ENCODE measurements around the gene CRISPLD2. TPM values are rescaled to one million over a fixed set of nuclear protein-coding genes. Genes with fewer than 3 reads are reported as not detected.

CRISPLD2 gene
- polyA plus RNA-seq, 3 donors: 9.9 to 158 (median 77.0) TPM

DNA sequence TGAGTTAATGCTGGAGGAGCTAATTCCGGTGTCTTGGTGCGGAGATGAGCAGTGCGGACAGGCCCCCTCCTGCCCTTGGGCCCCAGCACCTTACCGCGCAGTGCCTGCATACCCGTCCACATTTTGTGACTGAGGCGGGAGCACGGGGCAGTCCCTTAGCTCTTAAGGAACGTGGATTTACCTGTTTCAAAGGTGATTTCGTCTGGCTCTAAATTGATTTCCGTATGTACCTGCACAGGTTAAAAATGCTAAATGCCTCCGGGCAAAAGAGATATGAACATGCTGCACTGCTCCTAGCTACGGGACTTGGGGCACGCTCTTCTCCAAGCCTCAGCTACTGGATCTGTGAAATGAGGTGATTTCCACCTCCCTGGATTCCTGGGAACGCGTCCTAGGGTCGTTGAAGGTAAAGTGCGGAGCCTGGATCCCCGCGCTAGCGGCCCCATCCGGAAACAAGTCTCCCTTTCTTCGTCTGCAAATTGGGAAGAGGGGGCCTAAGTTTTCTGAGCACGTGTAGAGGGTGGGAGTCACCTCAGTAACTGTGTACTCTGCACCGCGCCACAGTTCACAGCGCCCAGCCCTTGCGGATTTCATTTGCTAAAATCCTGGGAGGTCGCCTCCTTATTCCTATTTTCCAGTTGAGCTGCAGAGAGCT, 669 bp upstream of the CRISPLD2 start:
- no peak overlapping the region for H3K27ac ChIP-seq (ENCODE audit: low read depth, low read length)
- WGBS, 3 donors: 41 to 62% (median 59%) methylated on average over 29 of the region's 29 CpGs

DNA sequence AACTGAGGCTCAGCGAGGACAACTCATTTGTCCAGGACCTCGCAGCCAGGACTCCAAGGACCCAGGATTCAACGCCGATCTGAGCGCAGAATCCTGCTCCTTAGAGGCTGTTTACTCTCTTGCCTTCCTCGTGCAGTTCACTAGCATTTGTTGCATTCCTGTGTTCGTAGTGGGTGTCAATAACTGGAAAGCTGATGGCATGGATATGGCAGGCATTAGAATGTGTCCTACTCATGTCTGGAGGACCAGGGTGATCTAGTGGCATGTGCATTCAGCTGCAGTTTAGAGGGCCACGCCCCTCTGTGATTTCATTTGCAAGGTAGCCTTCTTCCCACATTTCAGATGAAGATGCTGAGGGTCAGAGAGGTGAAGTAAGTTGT, 510 bp downstream of the CRISPLD2 start:
- no peak overlapping the region for H3K27ac ChIP-seq (ENCODE audit: low read depth, low read length)
- WGBS, 3 donors: 35 to 55% (median 52%) methylated on average over 8 of the region's 8 CpGs

DNA sequence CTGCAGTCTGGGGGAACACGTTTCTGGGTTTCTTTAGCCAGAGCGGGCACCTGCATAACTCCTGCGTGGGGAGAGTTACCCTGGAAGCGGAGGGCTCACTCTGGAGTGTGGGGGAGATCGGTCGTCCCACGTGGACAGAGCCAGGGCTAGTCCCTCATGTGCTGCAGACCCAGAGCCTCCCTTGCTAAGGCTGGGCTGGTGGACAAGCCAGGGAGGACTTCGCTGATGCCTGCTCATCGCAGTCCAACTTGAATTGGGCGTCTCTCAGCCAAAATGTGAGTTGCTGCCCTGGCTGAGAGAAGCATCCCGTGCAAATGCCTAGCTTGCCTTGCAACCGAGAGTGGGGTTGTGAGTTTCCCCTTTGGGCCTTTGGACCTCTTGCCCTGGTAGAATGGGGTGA, 986 bp downstream of the CRISPLD2 start:
- H3K27ac ChIP-seq (ENCODE audit: low read depth, low read length): no peak overlapping the region
- WGBS, 3 donors: 53 to 59% (median 57%) methylated on average over 12 of the region's 12 CpGs

DNA sequence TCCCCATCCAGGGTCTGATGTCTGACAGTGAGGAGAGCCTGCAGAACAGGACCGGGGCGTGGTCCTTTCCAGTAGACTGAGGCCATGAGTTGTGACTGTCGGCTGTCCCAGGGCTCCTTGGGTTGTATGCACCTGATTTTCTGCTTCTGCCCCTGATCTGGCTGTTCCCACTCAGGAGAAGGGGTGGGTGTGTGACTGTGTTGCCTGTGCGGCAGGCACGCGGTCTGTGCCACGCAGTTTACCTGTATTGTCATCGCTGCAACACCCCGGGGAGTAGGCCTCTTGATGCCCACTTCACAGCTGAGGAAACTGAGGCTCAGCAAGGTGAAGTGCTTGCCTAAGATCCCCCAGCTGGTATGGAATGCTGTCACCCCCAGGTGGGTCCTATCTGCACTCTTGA, 1.4 kb downstream of the CRISPLD2 start:
- H3K27ac ChIP-seq (ENCODE audit: low read depth, low read length): no peak overlapping the region
- WGBS, 3 donors: 82 to 88% (median 87%) methylated on average over 9 of the region's 9 CpGs

DNA sequence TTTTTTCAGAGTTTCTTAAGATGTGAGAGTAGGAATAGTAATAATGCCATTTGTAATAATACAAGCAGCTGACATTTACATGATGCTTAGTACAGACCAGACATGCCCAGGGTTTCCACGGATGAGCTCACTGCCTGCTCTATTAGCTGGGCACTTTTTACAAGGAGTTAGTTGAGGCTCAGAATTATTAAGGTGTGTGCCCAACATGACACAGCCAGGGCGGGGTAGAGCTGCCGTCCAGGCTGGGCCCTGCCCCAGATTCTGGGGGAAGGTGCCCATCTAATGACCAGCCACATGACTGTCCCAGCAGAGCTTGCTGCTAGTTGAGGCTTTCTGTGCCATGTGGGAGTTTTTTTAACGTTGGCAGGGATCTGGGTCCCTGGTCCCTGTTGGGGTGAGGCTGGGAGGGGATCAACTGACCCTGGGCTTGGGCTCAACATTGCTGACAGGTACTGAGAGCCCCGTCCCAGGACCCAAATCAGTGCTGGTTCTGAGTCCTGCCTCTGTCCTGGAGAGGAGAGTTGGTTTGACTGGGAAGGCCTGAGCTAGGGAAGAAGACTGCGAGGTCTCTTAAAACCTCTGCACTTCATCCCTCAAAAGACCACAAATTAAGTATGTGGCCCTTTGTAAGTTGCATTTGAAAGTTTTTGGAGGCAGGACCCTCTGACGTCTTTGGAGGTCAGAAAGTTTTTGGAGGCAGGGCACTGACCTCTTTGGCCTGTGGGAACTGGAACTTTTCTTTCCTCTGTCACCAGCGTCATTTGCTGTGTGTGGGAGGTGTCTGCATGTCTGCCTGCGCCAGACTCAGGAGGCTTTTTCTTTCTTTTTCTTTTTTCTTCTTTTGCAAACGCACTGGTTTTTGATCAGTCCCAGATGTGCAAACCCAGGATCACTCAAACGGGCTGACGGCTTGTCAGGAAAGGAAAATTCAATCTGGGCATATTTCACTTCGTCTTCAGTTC, 2.2 kb downstream of the CRISPLD2 start:
- no peak overlapping the region for H3K27ac ChIP-seq (ENCODE audit: low read depth, low read length)
- WGBS, 3 donors: 56 to 67% (median 63%) methylated on average over 13 of the region's 13 CpGs

DNA sequence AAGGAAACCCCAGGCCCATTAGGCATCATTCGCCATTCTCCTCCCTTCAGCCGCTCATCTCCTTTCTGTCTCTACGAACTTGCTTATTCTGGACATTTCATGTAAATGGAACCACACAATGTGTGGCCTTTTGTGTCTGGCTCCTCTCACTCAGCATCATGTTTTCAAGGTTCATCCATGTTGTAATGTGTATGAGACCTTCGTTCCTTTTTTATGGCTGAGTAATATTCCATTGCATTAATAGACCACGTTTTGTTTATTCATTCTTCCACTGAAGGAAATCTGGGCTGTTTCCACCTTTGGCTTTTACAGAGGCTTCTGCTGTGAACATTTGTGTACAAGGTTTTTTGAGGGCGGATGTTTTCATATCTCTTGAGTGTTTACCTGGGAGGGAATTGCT, 3.2 kb downstream of the CRISPLD2 start:
- H3K27ac ChIP-seq (ENCODE audit: low read depth, low read length): no peak overlapping the region
- WGBS, 3 donors: 88 to 95% (median 93%) methylated on average over 6 of the region's 6 CpGs

DNA sequence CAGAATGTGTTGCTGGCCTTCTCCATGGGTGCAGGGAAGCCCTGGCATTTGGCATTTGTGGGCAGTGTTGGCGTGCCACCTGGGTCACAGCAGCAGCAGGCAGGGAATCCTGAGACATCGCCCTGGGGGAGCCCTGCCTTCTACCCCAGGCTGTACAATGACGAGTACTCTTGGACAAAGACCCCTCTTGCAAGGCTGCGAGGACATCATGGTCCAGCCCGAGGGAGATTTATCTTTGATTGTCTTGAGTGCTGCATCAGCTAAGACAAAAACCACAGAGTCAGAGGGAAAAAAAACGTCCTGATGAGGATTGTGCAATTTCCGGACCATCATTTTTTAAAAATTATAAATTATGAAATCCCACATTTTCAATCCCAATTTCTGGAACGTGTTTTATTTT, 3.7 kb downstream of the CRISPLD2 start:
- H3K27ac ChIP-seq (ENCODE audit: low read depth, low read length): no peak overlapping the region
- WGBS, 3 donors: 48 to 65% (median 53%) methylated on average over 8 of the region's 8 CpGs

DNA sequence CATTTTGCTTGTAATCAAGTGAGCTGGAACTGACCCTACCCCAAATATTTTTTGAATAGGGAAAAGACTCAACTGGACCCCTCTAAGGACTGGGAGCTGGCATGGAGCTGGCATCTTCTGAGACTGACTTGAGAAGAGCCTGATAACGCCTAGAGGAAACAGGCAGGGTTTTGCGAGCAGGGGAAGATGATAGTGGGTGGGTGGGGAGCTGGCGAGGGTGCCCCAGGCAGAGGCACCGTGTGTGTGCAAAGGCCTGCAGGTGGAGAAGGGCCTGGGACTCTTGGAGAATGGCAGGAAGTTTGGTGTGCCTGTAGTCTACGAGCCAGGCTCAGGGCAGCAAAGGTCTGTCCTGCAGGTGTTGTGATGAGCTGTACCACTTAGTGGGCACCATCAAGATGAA, 4.1 kb downstream of the CRISPLD2 start:
- 55 to 64% (median 57%) methylated on average over 5 of the region's 5 CpGs for WGBS, 3 donors
- H3K27ac ChIP-seq (ENCODE audit: low read depth, low read length): no peak overlapping the region

DNA sequence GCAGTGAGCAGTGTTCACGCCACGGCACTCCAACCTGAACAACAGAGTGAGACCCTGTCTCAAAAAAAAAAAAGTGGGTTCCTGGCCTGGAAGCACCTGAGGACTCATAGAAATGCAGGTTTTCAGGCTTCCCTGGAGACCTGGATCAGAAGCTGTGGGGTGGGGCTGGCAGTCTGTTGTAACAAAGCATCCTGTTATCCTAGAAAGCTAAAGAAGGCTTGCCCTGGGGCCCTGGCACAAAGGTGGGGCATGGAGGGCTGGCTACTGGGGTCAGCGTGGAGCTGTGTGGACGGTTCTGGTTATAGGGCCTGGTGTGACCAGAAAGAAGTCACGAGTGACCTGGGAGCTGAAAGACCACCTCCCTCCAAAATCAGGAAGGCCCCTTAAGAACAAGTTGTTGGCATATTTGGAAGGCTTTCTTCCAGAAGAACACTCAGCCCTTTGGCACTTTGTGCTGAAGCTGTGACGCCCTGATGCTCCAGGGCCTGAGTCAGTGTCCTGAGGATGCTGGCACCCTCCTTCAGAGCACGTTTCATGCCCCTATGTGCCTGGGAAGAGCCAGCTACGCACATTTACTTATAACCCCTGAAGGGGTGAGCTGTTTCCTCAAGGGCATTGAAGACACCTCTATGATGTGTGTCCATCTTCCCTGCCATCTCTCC, 6.2 kb downstream of the CRISPLD2 start:
- no peak overlapping the region for H3K27ac ChIP-seq (ENCODE audit: low read depth, low read length)
- 91 to 93% (median 93%) methylated on average over 8 of the region's 8 CpGs for WGBS, 3 donors

DNA sequence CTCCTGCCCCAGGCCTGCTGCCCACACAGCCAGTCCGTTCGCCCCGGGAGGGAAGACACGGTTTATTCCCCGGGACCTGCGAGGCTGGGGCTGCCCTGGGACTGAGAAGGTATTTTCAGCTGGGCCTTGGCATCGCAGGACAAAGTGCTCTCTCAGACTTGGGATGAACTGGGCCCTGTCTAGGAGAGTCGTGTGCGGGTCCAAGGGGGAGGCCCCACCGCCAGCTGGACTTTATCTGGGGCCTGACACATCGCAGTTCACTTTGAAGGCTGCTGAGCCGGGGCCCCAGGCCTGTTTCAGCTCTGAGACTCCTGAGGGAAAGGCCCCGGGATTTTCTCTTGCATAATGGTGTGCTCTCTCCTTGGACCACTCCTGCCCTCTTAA, 6.8 kb downstream of the CRISPLD2 start:
- H3K27ac ChIP-seq (ENCODE audit: low read depth, low read length): no peak overlapping the region
- WGBS, 3 donors: 56 to 71% (median 67%) methylated on average over 13 of the region's 13 CpGs

DNA sequence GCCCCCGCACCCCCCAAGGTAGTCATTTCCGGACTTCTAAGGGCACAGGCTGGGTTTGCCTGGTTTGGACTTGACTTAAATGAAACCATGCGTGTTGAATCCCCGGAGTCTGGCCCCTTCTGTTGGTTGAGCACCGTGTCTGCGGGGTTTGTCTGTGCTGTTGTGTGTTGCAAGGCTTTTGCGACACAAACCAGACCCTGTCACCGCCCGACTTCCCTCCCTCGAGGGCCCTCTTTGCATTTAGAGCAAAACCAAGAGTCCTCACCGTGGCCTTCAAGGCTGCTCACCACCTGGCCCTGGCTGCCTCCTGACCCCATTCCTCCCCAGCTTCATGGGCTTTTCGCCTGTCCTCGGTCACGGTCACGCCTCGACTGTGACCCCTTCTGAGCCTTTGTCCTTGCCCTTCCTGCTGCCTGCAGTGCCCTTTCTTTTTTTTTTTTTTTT, 7.4 kb downstream of the CRISPLD2 start:
- 47 to 68% (median 59%) methylated on average over 16 of the region's 16 CpGs for WGBS, 3 donors
- no peak overlapping the region for H3K27ac ChIP-seq (ENCODE audit: low read depth, low read length)

DNA sequence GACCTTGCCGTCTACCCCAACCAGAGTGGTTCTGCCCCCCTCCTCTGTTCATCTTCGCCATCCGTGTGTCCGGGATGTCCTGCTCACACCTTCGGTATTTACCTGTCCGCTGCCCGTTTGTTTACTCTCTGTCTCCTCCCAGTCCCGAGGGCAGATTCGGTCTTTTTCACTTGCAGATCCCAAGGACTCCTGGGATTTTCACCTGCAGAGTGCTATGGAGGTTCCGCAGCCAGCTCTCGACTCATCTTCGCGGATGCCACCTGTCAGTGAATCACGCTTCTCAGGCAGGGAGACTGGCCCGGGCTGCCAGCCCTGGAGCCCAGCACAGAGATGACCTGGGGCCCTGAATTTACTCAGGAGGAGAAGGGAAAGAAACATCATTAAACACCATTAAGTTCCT, 8.1 kb downstream of the CRISPLD2 start:
- 62 to 93% (median 88%) methylated on average over 15 of the region's 15 CpGs for WGBS, 3 donors

DNA sequence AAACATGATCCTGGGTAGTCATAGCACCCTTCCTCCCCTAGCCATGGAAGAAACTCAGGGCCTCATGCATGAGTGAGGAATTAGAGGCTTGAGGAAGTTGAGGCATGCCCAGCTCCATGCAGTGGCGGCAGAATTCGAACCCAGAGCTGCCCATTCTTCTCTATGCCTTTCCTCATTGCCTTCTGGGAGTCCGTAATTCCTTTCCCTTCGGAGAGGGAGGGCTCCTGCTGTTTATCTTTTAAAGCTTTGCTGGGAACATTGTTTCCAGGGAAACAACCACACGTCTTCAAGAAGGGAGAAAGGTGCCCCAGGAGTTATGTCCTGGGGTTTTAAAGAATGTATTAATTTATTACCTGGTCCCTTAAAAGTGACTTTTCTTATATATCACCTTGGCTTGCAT, 8.5 kb downstream of the CRISPLD2 start:
- 69 to 88% (median 84%) methylated on average over 5 of the region's 5 CpGs for WGBS, 3 donors
- H3K27ac ChIP-seq (ENCODE audit: low read depth, low read length): no peak overlapping the region

More for the DNA sequence above, 8.1 kb downstream of the CRISPLD2 start:
- H3K27ac ChIP-seq (ENCODE audit: low read depth, low read length): no peak overlapping the region

DNA sequence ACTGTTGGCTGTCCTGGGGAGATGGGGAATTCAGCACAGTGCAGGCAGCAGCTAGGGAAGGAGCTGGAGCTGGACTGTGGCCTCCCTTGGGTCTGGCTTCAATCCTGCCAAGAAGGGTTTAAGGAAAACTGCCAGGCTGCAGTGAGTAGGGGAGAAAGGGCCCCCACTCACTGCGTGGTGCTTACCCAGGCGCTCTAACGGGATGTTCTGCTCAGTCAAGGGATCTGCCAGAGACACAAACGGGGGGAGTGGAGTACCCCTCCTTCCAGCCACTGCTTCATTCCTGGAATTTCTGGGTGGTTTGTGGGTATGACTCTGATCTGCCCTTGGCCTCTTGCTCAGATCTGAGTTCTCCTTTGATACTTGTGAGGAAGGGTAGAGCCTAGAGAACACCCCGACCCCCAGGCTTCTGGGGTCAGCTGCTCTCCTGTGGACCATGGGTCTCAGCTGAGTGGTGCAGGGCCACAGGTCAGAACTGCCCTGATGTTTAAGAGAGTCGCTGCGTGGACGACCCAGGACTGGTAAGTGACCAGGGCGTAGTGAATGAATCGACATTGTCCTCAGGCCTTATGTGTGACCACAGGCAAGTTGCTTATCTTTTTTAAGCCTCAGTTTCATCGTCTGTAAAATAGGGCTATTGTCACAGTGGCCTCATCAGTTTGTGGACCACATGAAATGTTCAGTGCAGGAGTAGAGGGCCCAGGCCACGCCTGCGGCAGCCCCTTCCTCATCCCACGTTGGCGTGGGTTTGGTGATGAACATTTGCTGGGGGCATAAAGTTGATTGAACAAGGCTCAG, 9.6 kb downstream of the CRISPLD2 start:
- 67 to 69% (median 67%) methylated on average over 15 of the region's 15 CpGs for WGBS, 3 donors
- H3K27ac ChIP-seq (ENCODE audit: low read depth, low read length): no peak overlapping the region

DNA sequence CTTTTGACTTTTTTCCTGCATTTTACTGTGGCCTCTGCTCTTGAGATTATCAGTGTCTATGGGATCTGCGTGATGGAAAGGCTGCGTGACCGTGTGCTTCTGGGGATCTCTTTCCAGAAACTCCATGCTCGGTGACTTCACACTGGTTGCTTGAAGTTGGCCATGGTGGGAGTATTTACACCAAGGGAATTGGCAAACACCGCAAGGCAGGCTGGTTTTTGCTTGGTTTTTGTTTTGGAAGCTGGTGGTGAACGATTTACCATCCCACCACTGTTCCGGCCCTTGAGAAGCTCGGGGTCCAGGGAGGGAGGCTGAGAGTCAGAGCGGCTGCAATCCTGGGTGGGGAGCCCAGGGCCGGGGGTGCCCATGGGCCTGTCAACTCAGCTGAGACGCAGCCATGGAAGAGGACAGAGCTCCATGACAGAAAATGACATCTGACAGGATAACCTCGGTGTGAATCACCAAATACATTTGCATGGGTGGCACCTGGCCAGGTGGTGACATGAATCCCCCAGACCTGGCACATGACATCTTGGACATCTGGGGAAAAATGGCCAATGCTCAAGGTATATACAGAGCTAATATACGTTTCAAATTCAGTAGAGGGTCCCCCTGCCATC, 11.1 kb downstream of the CRISPLD2 start:
- H3K27ac ChIP-seq (ENCODE audit: low read depth, low read length): no peak overlapping the region
- 85 to 94% (median 89%) methylated on average over 13 of the region's 13 CpGs for WGBS, 3 donors

DNA sequence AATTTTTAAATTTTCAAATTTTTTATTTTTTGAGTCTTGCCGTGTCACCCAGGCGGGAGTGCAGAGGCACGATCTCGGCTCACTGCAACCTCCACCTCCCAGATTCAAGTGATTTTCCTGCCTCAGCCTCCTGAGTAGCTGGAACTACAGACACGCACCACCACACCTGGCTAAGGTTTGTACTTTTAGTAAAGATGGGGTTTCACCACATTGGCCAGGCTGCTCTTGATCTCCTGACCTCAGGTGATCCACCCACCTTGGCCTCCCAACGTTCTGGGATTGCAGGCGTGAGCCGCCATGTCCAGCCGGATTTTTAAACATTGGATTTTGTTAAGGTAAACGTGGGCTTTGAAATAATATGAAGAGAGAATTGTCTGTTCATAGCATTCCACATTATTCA, 11.9 kb downstream of the CRISPLD2 start:
- WGBS, 3 donors: 84 to 88% (median 86%) methylated on average over 10 of the region's 10 CpGs
- H3K27ac ChIP-seq (ENCODE audit: low read depth, low read length): peak overlapping the region; percentile 46

DNA sequence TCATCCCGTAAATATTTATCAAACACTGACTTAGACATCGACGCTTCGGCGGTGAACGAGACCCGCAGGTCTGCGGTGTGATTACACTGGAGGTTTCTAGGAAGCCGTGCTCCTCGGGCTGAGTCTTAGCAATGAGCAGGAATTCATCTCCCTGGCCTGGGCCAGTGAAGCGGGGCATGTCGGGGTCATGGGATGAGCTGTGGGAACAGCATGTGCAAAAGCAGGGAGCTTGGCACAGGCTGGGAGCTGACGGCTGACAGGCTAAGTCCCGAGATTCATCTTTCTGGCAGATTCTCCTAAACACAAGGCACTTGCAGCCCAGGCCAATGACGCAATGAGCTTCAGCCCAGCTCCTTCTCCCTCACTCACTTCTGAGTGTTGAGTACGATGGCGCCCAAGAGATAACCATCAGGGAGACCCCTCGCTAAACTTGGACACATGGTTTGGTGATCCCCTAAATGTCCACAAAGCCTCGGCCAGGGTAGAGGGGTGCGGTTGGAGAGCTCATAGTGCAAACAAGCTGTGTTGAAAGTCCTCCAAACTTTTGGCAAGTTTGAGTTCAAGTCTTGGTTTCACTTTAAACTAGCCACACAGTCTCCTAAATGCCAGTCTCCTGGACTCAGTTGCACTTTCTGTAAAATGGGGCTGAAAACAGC, 12.8 kb downstream of the CRISPLD2 start:
- peak overlapping the region; percentile 46 for H3K27ac ChIP-seq (ENCODE audit: low read depth, low read length)
- WGBS, 3 donors: 42 to 48% (median 46%) methylated on average over 20 of the region's 20 CpGs

DNA sequence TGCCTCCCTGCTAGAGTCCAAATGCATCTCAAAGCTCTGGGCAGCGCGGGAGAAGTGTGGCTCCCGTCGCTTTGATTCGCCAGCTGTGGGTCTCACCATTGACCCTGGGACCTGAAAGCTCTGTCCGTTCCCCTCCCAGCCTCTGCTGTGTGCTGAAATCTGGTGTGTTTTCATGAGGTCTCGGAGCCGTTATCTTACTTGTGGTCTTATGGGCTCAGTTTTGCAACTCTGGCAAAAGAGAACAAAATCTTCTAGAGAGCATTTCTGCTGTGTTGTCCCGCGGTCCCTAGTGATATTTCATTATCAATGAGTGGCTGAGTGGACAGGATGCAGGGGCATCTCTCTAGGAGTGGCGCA, 13.3 kb downstream of the CRISPLD2 start:
- WGBS, 3 donors: 60 to 76% (median 71%) methylated on average over 11 of the region's 11 CpGs

More for the DNA sequence above, 13.3 kb downstream of the CRISPLD2 start:
- H3K27ac ChIP-seq (ENCODE audit: low read depth, low read length): no peak overlapping the region
